RCC 7860 (cell line): ENCODE data around the gene CTAG1B.
A peak's percentile ranks its signal among the peaks of the same experiment; 100 is the strongest.
"Not testable (repeated sequence)": the region's sequence is repeated elsewhere in the genome, so short reads cannot be mapped to it uniquely, and the experiment has no call there.

Experiments
- DNase-seq: peaks from one replicate; pipeline ENCODE4 v3.0.0-alpha.2; 2015; ENCODE audit warnings: low spot score
- FAIRE-seq: peaks from 2 replicates; lab custom pipeline; 2012; peaks lifted over from hg19 to GRCh38; lab: Jason Lieb, UNC

CTAG1B gene

GRCh38 chrX:154593201-154593600 is 25.9 kb downstream of the CTAG1B start:
- no peak for FAIRE-seq
- DNase-seq, result no peak

GRCh38 chrX:154592505-154592904 is 26.6 kb downstream of the CTAG1B start:
- FAIRE-seq, result no peak
- no peak for DNase-seq

GRCh38 chrX:154590415-154590814 is 28.7 kb downstream of the CTAG1B start:
- peak; percentile 78 for FAIRE-seq
- DNase-seq, result not testable (repeated sequence)

- not testable (repeated sequence) for FAIRE-seq, DNase-seq
Observed at GRCh38 chrX:154584585-154585183, 34.4 kb downstream of the CTAG1B start, which contains the start of gene CTAG1A. TSS of gene CTAG1A (plus strand) at chrX:154585133. CDS start at chrX:154585207, 74 bp downstream.

GRCh38 chrX:154582994-154583393 is 36.1 kb downstream of the CTAG1B start:
- not testable (repeated sequence) for FAIRE-seq, DNase-seq

GRCh38 chrX:154575076-154575475 is 44.0 kb downstream of the CTAG1B start:
- FAIRE-seq, result peak; percentile 58
- DNase-seq, result not testable (repeated sequence)

- DNase-seq, FAIRE-seq: not testable (repeated sequence)
Observed at GRCh38 chrX:154573061-154573460, 46.0 kb downstream of the CTAG1B start.

- FAIRE-seq, DNase-seq: not testable (repeated sequence)
Observed at GRCh38 chrX:154570361-154570760, 48.7 kb downstream of the CTAG1B start.
